GM21576 (cell line): Measurements from ENCODE around the gene EMC10.
"Not testable (repeated sequence)": the region's sequence is repeated elsewhere in the genome, so short reads cannot be mapped to it uniquely, and the experiment has no call there.

Source experiments
- ATAC-seq: cut with Tn5 transposase; IDR thresholded peaks from one replicate; pipeline ENCODE4 v1.9.1; 2021; ENCODE audit warnings: mild to moderate bottlenecking, moderate library complexity; ENCODE audit not compliant: unreplicated experiment

Gene EMC10

DNA sequence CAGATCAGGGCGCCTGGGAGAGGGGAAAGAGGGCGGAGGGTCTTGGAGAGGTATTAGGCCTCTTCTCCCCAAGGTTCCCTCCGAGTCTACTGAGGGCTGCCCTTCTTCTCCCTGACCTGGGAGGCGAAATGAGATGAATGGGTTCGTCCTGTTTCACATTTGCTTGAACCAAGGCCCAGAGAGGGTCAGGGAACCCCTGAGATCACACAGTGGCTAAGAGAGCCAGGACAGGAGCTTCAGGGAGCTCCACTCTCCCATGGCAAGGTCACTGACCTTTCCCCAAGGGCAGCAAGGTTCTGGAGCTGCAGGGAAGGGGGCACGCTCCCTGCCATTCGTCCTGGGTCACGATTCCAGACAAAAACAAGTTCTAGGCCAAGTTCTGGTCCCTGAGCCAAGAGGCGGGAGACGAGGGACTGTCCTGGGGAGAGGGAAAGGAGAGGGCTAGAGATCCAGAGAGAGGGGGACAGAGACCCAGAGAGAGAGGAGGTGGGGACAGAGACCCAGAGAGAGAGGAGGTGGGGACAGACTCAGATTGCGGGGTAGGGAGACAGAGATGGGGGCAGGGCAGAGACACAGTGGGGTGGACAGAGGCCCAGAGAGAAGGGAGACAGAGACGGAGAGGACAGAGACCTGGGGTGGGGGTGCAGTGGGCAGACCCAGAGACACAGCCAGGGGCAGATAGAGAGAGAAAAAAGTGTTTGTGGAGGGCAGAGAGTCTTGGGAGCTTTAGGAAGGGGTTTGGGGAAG, 36.9 kb downstream of the EMC10 start:
- no peak for ATAC-seq

DNA sequence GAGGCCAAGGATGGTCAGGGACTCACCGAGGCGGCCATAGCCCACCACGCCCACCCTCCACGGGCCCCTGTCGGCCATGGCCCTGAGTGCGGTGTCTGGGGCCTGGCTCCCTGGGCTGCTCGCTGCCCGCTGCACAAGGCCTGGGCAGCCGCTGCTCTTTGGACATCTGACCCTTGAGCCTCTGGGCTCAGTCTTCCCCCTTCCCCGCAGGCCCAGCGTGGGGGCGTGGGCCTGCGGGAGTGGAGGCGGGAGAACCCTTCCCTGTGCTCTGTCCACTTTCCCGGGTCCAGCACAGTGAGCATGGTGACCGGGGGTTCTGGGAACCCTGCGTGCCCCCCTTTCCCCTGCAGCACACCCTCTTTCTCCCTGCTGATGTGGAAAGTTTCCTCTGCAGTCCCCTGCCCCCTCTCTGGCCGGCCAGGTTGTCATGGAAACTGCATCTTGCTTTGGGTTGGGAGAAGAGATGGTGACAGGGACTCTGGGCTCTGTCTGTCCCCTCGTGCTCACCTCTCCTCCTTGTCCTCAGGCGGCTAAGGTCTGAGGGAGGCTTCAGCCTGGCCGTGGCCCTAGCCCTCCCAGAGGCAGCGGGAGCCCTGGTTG, 37.5 kb downstream of the EMC10 start, which contains the start of gene ASPDH:
TSS of gene ASPDH (minus strand) at position 168 of the 600 bp plus-strand sequence. CDS start at position 78, 90 bp downstream.
- ATAC-seq = no peak

DNA sequence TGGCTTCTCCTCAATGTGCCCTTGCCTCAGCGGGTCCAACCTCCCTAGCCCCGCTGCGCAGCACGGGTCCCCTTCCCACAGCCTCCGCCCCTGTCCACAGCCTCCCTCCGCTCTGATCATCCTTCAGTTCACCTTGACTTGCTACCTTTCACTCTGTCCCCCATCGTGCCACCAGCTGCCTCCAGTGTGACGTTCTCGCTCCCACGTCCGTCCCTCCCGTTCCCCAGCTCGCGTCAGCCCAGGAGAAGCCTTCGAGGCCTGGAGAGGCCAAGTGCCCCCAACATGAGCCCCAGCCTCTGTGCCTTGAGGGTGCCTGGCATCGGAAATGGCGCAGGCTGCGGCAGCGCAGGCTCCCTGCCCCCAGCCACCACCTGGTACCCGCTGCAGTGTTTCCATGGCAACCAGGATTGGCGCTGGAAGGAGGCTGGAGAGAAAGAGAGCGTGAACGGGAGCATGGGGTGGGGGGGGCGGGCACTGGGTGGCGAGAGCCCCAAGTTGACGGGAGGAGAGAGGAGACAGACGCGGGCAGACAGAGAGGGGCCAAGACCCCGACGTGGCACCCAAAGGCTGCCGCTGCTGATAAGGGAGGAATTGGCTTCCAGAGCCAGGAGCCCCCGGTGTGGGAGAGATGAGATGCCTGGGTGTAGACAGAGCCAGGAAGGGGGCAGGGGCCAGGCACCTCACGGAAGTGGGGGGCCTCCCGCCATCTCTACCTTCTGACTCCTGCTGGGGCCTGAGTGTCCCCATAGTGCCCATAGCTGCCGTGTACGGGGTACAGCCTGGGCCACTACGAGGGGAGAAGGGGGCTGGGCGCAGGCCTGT, 38.2 kb downstream of the EMC10 start:
- no peak for ATAC-seq

GRCh38 chr19:50515168-50515561, 38.9 kb downstream of the EMC10 start:
- ATAC-seq = no peak

DNA sequence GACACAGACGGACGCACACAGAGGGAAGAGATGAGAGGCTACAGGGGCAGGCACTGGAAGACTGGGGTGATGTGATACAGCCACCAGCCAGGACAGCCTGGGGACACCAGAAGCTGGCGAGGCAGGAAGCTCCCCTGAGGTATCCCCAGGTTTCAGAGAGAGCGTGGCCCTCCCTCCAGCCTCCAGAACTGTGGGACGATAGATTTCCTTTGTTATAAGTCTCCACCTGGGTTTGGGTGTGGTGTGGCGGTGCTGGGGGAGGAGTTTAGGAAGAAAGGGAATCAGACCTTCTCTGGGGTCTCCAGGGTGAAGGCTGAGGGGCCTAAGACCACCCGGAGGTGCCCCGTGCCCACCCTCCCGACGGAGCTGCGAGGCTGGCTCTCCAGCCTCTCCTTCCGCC, 40.1 kb downstream of the EMC10 start:
- no peak for ATAC-seq

GRCh38 chr19:50516964-50517703, 40.8 kb downstream of the EMC10 start:
- no peak for ATAC-seq

DNA sequence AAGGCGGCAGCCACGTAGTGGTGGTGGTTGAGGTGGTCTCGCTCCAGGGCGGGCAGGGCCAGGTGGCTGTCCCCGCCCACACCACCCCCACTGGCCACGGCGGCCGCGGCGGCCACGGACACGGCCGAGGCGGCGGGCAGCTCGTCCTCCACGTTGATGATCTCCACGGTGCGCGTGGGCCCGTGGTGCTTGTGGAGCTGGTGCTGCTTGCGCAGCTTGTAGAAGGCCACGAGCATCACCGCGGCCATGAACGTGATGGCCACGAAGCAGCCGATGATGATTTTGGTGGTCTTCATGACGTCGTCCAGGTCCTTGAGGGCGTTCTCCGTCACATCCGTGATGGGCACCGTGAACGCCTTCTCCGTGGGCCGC, 41.4 kb downstream of the EMC10 start:
- no peak for ATAC-seq

GRCh38 chr19:50518091-50519005, 42.0 kb downstream of the EMC10 start:
- no peak for ATAC-seq

DNA sequence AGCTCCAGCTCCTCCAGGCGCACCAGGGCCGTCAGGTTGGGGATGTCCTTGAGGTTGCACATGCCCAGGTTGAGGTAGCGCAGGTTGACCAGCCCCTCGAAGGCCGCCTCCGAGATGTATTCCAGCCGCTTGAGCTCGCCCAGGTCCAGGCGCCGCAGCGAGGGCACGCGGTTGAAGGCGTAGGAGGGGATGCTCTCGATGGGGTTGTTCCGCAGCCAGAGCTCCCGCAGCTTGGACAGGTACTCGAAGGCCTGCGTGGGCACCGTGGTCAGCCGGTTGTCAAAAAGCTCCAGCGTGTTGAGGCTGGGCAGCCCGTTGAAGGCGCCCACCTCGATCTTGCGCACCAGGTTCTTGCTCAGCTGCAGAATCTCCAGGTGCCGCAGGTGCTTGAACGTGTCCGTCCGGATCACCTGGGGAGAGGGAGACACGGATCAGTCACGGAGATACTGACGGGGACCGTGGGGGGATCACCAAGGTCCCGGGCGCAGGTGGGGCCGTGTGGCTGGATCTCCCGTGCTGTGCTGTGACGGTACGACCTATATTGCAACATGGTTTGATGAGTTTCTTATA, 42.8 kb downstream of the EMC10 start:
- ATAC-seq = no peak

DNA sequence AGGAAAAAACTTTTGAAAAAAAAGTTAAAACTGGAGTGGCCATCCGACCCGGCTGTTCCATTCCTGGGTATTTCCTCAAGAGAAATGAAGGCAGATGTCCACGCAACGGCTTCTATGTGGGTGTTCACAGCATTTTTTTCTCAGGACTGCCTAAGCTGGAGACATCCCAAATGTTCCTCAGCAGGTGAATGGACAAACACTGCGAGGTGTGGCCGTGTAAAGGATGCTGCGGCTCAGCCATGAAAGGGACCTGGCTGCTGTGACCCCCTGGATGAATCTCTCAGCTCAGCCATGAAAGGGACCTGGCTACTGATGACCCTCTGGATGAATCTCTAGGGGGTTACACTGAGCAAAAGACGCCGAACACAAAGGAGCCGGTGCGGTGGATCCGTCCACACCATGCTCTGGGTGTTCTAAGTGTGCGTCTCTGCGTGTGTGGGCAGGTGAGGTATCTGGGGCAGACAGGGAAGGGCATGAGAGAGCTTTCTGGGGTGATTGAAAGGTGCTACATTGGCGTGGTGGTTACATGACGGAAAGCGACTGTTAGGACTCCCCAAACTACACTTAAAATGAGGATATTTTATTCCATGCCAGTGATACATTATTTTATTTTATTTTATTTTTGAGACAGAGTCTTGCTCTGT, 44.6 kb downstream of the EMC10 start:
- no peak for ATAC-seq

GRCh38 chr19:50522881-50523280, 46.6 kb downstream of the EMC10 start:
- ATAC-seq = no peak

GRCh38 chr19:50528052-50528451, 51.7 kb downstream of the EMC10 start:
- ATAC-seq = not testable (repeated sequence)

DNA sequence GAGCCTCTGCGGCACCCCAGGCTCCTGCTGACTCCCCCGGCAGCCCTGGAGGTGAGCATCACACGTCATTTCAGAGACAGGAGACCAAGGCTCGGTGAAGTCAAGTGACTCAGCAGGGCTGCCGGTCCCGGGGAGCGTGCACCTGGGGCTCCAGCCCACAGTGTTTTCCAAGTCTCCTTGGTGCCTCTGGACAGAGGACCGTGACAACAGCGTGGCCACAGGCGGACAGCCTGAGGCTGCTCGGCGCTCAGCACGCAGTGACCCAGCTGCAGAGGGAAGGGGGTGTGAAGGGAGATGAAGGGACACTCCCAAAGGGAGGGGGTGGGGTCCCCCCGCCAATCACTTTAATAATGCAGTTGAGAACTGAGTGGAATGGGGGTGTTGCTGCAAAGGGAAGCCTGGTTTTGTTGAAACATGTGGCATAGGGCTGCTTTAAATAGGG, 54.9 kb downstream of the EMC10 start:
- no peak for ATAC-seq

DNA sequence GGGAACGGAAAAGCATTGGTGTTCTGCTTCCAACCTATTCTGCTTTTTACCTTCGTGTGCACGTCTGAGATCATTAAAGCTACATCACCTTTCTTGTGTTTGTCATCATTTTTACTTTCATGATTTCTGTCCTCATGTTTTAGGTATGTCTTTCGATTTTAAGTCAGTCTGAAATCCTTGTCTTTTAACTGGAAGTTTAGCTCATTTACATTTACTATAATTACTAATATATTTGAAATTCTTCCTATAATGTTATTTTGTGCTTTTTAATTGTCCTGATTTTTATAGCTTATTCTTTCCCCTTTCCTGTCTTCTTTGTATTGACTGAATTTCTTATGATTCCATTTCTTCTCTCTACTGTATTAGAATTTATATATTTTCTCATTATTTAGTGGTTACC, 56.6 kb downstream of the EMC10 start:
- no peak for ATAC-seq

- no peak for ATAC-seq
Observed at GRCh38 chr19:50534478-50534877, 58.2 kb downstream of the EMC10 start.

GRCh38 chr19:50535672-50536187, 59.4 kb downstream of the EMC10 start:
- no peak for ATAC-seq

DNA sequence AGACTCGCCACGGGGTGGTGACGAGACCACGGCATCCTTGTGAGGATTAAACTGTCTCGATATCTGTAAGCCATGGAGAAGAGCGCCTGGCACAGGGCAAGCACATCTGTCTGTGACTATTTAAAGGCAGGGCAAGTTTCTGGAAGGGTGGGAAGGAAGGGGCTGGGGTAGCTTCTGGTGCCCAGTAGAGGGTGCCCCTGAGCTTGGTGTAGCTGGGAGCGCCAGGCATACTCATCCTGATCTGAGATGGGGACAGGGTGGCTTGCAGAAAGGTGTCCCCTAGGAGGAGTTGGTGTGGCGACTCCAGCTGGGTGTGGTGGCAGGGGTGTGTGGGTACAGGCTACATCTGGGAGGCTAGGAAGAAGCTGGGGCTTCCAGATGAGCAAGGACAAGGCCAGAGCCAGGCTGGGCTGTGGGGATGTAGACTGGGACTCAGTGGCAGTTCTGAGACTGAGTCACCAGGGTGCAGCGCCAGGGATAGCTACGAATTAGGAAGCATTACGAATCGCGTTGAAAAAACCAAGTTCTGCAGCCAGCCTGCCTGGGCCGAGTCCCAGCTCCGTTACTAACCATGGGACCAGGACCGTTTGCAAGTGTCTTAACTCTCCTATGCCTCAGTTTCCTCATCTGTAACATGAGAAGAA, 60.5 kb downstream of the EMC10 start:
- ATAC-seq = no peak

DNA sequence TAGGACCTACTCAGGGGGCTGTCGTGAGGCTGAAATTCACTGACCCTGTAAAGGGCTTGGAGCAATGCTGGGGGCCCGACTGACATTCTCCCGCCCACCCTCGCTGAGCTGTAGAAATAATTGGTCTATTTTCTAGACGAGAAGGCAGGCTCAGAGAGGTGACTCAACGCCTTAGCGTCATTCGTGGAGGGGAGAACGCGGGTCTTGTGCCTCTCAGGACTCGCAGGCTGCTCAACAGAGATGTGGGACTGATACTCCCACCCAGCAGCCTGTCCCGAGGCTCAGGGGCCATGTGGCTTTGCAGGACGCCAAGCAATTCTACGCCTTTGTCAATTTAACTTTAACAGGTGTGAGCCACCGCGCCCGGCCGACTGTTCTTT, 61.0 kb downstream of the EMC10 start:
- ATAC-seq = no peak
